HG02852 (cell line): ENCODE measurements around the gene ZNF423.

Experiments
- ATAC-seq: cut with Tn5 transposase; IDR thresholded peaks from one replicate; pipeline ENCODE4 v1.9.1; 2021; ENCODE audit warnings: mild to moderate bottlenecking, moderate library complexity; ENCODE audit not compliant: unreplicated experiment

Gene ZNF423

GRCh38 chr16:49674990-49675389 is 180.9 kb downstream of the ZNF423 start:
- ATAC-seq: no peak

GRCh38 chr16:49674351-49674851 is 181.5 kb downstream of the ZNF423 start:
- no peak for ATAC-seq

GRCh38 chr16:49673442-49673841 is 182.5 kb downstream of the ZNF423 start:
- no peak for ATAC-seq

GRCh38 chr16:49672753-49673152 is 183.2 kb downstream of the ZNF423 start:
- ATAC-seq: no peak

- no peak for ATAC-seq
These were observed 184.6 kb downstream of the ZNF423 start for GRCh38 chr16:49671333-49671732.

GRCh38 chr16:49670627-49671026 is 185.3 kb downstream of the ZNF423 start:
- ATAC-seq: no peak

- no peak for ATAC-seq
These were observed 190.3 kb downstream of the ZNF423 start for GRCh38 chr16:49665482-49666230.

- no peak for ATAC-seq
These were observed 191.4 kb downstream of the ZNF423 start for GRCh38 chr16:49664221-49665215.

GRCh38 chr16:49663081-49664065 is 192.5 kb downstream of the ZNF423 start:
- ATAC-seq: no peak

GRCh38 chr16:49662569-49662968 is 193.3 kb downstream of the ZNF423 start:
- no peak for ATAC-seq

GRCh38 chr16:49661465-49662187 is 194.3 kb downstream of the ZNF423 start:
- no peak for ATAC-seq

- no peak for ATAC-seq
These were observed 195.3 kb downstream of the ZNF423 start for GRCh38 chr16:49660626-49661025.

- ATAC-seq: no peak
These were observed 196.6 kb downstream of the ZNF423 start for GRCh38 chr16:49659356-49659755.

GRCh38 chr16:49658531-49658930 is 197.4 kb downstream of the ZNF423 start:
- no peak for ATAC-seq

- ATAC-seq: no peak
These were observed 198.0 kb downstream of the ZNF423 start for GRCh38 chr16:49657736-49658465.

GRCh38 chr16:49654425-49654824 is 201.5 kb downstream of the ZNF423 start:
- ATAC-seq: no peak

GRCh38 chr16:49653577-49653976 is 202.3 kb downstream of the ZNF423 start:
- no peak for ATAC-seq

- no peak for ATAC-seq
These were observed 202.7 kb downstream of the ZNF423 start for GRCh38 chr16:49653173-49653570.
